SW480 (cell line): ENCODE results near the gene CITED4.

Source experiments
- DNase-seq: peaks from one replicate; pipeline ENCODE4 v3.0.0-alpha.2; 2016; ENCODE audit warnings: low spot score

CITED4 gene

DNA sequence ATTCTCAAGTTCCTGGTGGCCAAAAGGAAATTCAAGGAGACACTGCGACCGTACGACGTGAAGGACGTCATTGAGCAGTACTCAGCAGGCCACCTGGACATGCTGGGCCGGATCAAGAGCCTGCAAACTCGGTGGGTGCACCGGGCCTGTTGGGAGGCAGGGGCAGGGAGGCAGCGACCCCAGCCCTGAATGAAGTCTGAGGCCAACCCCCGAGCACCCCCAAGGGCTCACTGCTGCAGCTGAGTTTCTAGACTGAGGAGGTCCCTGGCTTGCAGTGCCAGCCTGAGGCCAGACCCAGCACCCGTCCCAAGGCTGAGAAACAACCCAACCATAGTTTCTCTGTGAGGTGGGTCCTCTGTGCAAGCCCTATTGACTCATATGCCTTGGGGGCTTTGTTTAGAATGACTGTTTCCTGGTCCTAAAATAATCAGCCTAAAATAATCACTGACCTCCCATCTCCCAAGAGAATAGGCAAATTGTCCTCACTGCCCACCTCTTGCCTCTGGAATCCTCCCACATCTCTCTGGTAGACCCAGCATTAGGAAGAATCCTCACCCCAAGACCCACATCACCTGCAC lies 27.1 kb downstream of the CITED4 start:
- DNase-seq, result no peak

DNA sequence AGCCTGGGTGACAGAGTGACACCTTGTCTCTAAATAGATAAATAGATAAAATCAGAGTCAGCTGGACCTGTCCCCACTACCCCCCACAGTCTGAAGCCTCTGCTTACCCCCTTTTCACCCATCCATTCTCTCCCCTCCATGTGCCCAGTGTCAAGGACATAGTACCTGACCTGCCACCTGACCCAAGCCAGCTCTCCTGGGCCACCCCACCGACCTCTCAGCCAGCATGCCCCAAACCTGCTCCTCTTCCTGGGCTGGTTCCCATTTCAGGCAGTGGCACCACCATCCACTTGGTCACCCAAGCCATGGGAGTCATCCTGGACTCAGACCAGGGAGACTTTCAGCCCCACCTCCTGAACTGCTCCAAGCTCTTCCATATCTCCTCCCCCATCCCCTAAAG lies 28.2 kb downstream of the CITED4 start:
- no peak for DNase-seq

DNA sequence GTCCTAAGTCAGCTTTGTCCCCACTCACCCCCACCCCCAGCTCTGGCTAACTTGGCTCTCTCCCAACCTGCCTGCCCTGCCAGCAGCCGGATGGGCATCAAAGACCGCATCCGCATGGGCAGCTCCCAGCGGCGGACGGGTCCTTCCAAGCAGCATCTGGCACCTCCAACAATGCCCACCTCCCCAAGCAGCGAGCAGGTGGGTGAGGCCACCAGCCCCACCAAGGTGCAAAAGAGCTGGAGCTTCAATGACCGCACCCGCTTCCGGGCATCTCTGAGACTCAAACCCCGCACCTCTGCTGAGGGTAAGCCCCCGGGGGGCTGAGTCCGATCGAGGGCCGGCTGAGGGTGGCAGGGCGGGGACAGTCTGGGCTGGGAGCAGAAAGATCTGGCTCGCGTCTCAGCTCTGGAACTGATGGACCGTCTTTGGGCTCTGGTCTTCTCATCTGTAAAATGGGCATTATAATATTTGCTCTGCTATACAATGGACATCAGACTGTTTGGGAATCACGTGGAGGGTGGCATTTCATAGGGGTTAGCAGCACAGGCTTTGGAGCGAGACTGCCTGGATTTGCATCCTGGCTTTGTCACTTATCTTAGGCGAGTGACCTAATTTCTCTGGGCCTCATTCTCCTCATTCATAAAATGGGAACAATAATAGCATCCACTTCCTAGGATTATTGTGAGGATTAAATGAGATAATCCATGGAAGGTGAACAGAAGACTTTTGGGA lies 31.0 kb downstream of the CITED4 start:
- DNase-seq, result no peak

DNA sequence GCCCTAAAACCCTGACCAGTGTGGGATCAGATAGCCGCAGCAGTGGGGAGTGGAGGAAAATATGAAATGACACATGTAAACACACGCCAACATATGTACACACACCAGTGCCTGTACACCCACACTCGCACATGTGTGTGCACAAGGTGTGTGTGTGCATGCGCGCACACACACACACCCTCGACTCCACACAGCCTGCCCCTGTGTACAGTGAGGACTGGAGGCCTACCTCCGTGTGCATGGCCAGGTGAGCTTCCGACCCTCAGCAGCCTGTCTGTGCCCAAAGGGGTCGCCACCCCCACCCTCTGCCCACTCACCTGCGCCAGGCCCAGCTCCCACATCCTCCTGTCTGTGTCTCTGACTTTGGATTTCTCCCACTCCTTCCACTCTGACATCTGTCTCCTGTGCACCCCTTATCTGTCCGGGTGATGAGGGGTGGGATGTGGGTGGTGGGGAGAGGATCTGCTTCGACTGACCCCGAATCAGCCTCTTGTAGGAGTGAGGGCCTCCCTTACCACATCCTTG lies 31.7 kb downstream of the CITED4 start:
- no peak for DNase-seq

DNA sequence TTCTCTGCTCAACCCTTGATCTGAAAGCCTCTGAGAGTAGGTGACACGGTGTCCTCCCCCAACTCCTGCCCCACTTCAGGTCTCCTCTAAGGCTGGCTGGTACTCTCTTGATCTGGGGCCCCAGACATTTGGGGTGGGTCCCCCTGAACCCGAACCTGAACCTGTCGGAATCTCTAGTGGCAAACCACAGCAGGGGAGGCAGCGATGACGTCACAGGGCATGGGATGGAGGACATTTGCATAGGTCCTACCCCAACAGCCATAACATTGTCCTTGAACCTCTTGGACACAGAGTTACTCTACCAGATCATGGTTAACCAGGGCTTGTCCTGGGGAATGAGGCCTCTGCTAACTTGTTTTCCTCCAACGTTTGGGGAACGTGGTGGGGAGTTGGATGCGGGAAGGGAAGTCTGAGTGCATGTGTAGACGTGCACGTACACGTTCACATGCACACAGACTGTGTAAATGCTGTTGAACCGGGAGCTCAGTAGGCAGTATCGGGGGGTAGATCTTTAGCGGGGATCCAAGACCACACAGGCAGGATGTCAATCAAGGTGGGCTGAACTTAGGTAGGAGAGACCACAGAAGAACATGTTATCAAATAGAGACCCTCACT lies 32.4 kb downstream of the CITED4 start:
- DNase-seq, result no peak

DNA sequence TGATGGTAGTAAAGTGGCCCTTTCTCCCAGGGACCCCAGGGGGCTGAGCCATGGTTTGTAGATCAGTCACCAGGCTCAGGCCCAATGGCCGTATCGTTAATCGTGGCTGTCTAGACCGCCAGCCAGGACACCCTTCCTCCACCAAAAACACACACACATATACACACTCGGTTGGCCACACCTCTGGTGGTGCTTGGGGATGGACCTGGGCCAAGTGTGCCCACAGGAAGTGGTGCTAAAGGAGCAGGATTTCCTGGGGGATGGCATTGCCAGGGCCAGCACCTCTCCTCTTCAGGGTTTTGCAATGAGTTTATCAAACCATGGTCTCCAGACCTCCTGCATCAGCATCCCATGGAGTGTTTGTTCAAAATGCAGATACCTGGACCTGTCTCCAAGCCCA lies 36.2 kb downstream of the CITED4 start:
- DNase-seq, result no peak

DNA sequence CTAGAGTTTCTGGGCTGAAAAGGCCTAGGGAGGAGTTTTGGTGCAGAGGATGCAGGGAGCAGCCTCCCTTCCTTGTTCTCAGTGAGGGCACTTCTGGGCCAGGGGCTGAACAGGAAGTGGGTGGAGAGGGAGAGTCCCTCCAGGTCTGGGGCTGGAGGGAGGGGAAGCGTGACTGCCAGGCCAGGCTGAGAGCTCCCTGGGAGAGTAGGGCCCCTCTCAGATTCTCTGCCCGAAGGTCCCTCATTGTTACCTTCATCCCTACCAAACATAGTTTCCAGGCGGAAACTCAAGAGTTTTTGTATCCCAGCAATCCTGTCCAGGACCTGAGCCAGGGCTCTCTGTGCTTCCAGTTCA lies 36.8 kb downstream of the CITED4 start:
- no peak for DNase-seq

DNA sequence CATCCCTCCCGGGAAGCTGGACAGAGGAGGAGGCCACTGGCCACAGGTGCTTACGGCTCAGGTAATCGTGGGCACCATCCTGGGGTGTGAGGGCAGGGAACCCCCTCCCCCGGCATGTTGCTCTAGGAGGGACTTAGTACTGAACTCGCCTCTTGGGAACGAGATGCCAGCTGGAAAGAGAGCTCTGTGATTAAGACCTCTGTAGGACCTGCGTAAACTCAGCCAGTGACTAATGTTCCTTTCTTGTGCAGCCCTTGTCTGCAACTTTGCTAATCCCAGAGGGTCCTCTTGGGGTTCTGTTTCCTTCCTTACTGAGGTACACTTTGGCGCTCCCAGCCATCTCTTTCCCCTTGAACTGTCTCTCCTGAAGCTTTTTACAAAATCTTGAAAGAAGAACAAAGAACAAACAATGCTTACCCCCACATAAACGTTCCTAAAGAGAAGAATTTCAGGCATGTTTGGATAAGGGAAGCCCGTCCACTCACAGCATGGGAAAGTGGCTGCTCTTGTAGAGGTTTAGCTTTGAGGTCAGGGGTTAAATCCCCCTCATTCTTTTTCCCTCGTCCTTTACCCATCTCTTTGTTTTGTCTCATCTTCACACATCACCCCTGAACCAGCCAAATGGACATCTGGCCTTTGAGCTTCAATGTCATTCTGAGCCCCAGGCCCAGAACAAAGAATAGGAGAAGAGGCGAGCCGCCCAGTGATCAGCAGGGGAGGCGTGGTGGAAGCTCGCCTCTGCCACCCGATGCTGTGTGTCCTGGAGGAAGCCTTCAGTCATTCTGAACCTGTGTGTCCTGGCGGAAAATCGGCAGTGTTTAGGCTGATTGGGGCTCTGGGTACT lies 37.4 kb downstream of the CITED4 start:
- no peak for DNase-seq

DNA sequence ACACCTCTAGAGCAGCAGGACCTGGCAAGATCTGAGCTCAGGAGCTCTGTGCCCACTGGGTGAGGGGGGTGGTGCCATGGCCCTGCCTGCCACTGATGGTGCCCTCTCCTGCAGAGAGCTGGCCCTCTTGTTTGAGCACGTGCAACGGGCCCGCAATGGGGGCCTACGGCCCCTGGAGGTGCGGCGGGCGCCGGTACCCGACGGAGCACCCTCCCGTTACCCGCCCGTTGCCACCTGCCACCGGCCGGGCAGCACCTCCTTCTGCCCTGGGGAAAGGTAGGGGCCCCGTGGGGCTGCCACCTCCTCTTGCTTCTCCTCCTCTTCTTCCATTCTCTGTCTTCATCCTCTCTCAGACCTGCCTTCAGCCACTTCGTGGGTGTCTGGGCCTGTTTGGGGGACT lies 38.2 kb downstream of the CITED4 start:
- DNase-seq, result no peak

DNA sequence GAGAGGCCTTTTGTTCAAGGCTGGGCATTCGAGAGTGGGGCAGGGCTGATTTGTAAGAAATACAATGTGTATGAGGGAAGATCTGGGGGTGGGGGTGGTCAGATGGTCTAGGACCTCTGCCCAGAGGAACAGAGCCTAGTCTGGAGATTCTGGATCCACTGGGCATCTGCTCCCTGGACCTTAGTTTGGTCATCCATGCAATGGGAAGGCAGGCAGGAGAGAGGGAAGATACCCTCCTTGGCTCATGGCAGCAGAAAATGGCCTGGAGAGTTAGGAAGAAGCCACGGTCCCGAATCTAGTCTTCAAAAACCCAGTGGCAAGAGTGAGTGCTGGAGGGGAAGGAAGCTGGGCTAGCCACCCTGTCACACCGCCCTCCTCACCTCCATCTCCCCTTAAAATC lies 38.8 kb downstream of the CITED4 start:
- no peak for DNase-seq

DNA sequence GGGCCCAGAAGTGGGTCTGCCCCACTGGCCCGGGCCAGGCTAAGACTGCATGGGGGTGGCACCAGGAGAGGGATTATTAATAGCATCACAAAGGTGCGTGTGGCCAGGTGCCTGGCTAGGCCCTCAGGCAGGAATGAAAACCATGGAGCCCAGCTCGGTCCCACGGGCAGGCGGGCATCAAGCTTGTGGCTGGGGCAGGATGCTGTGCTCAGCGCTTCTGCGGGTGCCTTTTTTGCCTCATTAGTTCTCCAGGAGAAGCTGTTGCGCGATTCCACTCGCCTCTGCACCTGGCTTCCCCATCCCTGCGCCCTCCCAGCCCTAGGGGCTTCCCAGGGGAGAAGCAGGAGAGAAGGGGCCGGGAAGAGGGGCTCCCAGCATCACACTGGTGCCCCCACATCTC lies 39.3 kb downstream of the CITED4 start:
- no peak for DNase-seq

DNA sequence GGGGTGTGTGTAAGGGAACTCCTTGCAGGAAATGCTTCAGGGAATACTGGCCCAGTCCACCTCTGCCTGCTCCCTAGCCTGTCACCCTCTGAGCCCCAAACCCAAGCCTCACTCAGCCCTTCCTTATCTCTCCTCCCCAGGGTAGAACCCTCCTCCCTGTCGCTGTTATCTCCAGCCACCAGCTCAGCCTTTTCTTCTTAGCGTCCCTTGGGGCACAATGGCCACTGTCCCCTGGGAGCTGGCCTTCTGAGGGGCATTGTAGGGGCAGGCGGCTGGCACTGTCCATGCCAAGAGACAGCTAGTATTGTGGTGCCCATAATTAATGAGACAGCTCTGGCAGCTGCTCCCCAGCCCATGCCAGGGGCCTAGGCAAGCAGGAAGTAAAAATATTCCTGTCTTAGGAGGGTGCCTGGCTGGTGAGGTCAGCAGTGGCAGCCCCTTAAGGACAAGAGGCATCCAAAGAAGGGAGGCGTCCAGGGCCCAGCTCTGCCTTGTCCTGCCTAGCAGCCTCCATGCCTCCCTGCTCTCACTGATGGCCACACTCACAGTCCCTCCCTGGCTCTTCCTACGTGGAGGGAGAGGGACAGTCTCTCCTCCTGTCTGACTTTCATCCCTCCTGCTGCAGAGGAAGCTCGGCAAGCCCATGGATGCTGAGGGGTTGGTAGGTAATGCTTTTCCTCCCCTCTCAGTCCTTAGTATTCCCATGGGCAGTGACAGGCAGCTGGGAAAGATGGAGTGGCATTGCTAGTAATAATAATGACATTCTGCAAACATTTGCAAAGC lies 41.1 kb downstream of the CITED4 start:
- no peak for DNase-seq

DNA sequence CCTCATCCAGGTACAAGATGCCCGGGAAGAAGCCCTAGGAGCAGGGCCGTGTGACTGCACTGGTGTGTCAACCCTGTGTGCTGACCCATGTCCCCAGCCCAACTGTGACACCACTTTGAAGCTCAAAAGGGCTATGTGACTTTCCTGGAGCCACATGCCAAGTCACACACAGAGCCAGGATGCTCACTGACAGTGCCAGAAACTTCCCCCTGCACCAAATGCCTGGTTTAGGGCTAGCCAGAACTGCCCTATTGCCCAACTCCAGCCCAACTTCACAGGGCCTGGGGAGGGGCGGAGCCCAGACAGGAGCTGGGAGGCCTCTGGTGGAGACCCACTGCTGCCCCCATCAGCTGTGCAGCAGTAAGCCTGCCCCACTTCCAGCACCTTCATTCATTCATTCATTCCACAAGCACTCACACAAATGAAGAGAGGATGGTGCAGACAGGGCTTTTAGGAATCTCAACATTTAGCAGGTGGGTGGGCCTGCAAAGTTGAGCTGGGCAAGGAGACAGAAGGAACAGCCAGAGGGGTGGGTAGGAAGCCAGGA lies 41.8 kb downstream of the CITED4 start:
- no peak for DNase-seq

DNA sequence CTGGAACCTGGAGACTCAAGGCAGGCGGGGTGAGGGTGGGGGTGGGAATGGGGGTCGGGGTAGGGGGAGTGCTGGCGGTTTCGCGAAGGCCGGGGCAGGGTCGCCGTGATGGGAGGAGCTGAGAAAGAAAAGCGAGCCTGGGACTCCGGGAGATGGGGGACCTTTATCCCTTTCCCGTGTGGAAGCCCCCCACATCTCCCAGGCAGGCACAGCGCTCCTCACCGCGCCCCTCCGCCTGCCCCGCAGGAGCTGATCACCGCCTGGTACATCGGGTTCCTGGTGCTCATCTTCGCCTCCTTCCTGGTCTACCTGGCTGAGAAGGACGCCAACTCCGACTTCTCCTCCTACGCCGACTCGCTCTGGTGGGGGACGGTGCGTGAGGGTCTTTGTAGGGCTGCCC lies 43.1 kb downstream of the CITED4 start:
- DNase-seq, result no peak

DNA sequence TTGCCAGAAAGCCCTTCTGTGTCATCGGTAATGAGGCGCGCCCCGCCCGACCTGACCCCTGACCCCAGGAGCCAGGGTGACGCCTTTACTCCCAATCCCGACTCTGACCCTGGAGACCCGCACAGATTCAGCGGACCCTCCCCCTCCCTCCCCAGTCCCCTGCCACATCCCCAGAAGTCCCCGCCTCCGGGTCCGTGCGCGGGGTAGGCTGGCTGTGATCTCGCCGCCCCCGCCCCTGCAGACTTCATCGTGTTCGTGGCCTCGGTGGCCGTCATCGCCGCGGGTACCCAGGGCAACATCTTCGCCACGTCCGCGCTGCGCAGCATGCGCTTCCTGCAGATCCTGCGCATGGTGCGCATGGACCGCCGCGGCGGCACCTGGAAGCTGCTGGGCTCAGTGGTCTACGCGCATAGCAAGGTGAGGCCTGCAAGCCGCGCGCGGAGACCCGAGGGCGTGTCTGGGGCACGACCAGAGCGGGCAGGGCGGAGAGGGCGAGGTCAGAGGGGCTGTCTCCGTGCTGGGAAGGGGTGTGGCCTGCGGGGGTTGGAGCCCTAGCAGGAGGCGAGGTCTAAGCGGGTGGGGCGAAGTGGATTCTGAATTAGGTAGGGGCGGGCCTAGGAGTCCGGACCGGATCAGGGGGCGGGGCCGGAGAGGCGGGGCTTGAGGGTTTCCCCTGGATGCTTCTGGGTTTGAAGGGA lies 43.8 kb downstream of the CITED4 start:
- DNase-seq, result no peak

DNA sequence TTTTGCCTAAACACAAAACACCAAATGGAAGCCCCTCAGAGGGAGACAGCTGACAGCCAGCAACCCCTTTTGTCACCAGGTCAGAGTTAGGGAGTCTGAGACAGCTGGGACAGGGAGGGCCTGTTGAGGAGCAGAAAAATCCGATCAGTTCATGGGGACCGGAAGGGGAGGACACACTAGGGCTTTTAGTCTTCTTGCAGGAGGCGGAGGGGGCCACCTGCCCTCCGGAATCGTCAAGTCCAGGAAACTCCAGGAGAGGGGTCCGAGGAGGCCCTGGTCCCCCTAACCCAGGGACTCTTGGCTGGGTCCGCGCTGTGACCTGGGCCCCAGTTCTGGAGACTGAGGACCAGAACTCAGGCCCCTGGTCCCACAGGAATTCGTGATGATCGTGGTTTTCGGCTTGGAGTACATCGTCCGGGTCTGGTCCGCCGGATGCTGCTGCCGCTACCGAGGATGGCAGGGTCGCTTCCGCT lies 44.3 kb downstream of the CITED4 start:
- no peak for DNase-seq

DNA sequence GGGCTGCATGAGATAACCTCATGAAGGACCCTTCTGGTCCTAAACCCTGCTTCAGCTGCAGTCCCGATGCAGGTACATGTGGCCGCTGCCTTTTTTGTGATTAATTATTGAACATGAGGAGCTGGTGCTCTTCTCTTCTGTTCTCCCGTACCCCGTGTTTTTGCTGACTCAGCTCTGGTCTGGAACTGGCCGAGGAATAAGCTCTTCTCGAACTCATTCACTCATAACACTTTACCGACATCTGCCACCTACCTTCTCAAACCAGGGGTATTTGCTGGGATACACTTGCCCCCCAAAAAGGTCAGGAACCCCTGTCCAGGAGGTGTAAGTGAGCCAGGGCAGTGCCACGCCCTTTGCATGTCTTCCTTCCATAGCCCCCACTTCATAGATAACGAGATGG lies 46.7 kb downstream of the CITED4 start:
- no peak for DNase-seq
